Activated gamma-delta T cell treated with Interleukin-2 at 50 U/mL for 16 hours (primary cell): Measurements from ENCODE around the gene MAML2.
"Not testable (repeated sequence)": the region's sequence is repeated elsewhere in the genome, so short reads cannot be mapped to it uniquely, and the experiment has no call there.

Experiments
- DNase-seq: peaks from one replicate; pipeline ENCODE4 v3.0.0-alpha.2; 2020

MAML2 gene

DNA sequence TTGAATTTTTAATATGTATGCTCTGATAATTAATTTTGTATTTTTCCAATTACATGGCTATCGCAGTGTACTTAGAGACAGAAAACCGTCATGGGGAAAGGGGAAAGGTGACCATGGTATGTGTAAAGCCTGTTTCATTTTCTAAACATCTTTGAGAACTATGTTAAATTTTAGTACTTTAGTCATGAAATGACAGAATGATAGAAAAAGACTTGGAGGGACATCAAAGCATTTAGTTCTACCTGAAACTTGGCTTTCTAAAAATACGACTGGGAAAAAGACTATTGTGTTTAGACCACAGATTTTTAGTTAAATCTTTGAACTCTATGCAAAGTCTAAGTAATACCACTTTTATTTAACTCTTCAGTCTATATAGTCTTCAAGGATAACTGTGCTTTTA lies 54.1 kb downstream of the MAML2 start:
- no peak for DNase-seq

DNA sequence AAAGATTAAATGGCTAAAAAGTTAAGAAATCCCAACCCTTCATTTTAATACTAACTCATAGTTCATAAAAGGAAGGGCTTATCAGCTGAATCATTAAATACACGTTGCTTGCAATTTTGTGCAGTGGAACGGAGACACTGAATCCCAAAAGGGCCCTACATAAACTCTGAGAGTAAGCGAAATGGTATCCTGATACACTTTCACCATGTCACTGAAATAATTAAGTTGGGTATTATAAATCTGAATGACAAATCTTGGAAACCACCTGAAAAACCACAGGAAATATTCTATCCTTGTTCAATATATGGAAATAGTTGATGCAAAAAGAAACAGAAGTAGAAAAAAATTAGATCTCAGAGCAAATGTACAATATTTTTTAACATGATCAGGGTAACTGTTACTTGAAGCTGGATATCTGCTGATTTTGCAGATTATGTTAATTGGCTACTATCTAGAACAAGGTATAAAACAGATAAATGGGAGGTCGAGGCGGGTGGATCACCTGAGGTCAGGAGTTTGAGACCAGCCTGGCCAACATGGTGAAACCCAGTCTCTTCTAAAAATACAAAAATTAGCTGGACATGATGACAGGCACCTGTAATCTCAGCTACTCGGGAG lies 55.1 kb downstream of the MAML2 start:
- no peak for DNase-seq

DNA sequence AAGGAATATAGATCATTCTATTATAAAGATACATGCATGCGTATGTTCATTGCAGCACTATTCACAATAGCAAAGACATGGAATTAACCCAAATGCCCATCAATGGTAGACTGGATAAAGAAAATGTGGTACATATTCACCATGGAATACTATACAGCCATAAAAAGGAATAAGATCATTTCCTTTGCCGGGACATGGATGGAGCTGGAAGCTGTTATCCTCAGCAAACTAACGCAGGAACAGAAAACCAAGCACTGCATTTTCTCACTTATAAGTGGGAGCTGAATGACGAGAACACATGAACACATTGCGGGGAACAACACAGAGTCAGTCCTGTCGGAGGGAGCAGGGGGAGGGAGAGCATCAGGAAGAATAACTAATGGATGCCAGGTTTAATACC lies 57.0 kb downstream of the MAML2 start:
- DNase-seq = not testable (repeated sequence)

DNA sequence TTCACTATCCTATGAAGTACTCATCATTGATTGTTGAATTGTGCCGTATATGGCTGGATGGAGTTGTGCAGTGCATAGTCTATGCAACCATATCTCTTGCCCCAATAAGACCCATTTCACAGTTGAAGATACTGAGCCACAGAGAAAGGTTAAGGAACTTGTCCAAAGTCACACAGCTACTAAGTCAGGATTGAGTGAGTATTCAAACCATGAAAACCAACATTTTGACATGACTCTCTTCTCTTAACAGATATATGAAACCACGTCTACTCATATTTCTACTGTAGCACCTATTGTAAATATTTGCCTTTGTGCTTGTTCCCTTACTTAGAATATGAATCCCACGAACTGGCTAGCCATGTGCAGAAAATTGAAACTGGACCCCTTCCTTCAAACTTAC lies 58.1 kb downstream of the MAML2 start:
- DNase-seq = no peak

DNA sequence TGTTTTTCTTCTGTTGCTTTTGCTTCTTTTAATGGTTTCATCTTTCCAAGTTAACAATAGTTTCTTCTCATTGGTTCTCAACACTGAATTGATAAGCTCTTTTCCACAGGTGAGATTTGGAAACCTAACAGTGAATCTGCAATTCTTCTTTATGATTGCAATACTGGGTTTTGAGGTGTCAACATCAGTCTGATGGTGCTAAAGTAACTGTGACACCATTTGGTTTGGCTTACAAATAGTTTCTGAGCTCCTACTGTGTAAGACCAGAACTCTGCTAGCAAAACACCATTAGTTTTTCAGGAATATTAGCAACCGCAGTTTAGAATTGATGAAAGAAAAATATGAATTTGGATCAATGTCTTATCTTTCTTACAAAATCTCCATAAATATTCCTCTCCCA lies 58.6 kb downstream of the MAML2 start:
- no peak for DNase-seq

DNA sequence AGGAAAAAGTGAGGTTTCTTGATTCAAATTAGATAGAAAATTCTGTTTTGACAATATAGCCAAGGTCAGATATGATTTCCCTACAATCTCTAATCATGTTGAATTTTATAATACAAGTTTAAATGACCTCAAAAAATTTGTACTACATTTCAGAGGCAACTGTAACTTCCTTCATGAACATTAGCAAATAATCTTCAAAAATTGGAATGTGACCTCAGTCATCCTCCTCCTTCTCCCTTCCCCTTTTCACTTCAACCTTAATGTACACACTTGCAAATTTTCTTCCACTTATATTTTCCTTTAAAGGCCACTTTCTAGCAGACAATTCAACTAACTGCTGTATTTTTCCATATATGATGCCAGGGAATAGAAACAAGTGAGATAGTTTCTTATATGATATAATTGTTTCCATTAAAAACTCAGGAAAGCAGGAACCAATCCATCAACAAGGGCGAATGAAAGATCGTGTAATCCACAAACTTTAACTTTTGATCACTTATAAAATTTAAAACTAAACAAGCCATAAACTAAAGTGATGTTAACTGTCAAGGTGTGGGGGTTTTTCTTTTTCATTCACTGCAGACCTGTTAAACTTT lies 60.3 kb downstream of the MAML2 start:
- no peak for DNase-seq

DNA sequence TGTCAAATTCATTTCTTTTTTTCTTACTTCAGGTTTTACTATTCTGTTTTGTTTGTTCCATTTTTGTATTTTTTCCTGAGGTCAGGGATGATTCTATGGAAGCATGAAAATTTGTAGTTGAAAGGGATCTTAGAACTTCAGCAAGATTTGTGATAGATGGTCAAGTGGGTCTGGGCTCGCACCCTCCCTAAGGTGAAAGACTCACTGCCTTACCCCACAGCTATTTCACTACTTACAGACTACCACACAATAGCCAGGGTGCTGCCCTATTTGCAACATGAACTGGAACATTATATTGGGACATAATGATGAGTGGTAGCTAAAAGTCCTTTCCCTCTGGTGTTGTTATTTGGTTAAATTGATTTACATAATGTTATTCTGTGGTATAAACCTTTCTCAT lies 62.6 kb downstream of the MAML2 start:
- DNase-seq = no peak

DNA sequence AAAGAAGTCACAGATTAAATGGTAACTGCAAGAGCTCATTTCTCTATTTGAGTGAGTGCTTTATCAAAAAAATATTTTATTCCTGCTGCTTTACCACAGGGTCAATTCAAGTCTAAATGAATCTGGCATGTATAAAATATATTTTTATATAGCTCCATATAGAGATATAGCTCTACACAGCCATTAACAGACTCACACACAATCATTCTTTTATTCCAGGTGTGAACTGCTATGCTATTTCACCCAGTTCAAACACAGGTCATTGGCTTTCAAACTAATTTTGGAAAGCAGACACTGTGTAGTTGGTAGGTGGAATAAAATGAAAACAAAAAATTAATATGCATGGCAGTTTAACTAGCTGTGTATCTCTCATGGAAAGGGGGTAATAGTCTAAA lies 63.1 kb downstream of the MAML2 start:
- DNase-seq = no peak

DNA sequence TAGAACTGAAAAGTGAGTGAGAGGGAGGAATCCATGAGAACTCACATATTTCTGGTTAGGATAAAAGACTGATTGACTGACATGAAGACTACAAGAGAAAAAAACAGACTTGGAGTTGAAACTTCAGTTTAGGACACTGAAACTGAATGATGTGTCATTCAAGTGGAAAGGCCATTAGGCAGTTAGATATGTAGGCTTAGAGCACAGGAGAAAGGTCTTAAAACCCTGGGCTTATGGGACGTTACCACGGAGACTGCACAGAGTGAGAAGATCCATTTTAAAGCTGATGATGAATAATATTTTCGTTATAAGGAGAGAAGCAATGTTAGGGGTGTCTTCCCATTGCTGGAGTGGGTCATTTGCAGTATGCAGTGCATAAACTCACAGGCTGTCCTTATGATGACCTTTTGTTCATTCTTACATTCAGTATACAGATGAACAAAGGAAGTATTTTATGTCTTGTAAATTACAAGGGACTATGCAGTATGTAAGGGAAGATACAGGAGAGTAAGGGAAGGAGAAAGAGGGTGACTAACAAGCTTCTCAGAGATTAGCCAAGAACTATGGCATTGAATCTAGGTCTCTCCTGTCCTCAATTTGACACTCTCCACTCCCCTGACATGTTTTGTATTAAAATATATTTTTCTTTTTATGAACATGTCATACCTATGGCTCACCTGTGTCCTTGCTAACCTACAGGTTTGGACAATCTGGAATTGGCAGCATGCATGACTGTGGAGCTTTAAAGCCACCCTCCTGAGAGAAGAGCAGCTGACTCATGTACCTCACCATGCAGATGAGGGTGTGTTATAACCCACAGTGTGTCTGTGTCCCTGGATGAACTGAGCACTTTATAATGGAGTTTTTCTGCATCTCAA lies 63.7 kb downstream of the MAML2 start:
- DNase-seq = no peak

DNA sequence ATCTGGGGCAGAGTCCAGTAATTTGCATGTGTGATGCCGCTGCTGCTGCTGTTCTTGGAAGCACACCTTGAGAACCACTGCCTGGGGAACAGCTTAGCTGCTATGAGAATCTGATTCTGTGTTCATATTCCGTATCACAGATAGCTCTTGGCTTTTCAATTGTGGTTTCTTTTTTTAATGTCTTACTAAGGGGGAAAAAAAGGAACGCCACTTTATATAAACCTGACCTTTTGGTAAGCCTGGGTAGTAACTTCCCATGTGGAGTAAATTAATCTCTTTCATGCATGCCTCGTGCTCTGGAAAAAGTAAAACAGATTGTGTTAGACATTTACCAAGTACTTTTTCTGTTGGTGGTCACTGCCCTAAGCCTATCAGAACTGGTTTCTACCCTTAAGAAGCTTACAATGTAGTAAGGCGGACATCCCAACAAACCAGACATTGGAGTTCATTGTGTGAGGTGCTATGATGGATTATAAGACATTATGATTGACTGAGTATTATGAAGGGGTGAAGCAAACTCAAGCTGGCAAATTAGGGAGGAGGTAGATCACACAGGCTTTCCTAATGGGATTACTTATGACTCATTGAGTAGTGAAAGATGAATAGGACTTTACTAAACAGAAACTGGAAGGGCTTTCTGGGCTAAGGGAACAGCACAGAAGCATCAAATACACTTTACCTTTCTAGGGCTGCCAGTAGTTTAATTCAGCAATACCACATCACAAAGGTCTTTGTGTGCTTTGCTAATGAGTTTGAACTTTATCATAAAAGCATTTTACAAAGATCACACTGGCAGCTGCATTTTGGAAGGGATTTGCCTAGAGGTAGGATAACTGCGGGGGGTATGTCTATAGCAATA lies 64.7 kb downstream of the MAML2 start:
- DNase-seq = no peak

DNA sequence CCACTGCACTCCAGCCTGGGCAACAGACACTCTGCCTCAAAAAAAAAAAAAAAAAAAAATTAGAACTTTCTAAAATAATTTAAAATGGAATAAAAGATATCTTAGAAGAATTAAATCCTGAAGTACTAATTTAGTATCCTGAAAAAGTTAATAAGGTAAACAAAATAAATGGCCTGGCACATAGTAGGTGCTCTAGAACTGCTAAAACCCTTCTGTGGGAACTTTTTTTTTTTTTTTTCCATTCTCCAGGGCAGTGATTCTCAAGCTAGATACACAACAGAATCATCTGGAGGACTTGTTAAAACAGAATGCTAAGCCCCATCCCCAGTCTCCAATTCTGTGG lies 65.3 kb downstream of the MAML2 start:
- no peak for DNase-seq

DNA sequence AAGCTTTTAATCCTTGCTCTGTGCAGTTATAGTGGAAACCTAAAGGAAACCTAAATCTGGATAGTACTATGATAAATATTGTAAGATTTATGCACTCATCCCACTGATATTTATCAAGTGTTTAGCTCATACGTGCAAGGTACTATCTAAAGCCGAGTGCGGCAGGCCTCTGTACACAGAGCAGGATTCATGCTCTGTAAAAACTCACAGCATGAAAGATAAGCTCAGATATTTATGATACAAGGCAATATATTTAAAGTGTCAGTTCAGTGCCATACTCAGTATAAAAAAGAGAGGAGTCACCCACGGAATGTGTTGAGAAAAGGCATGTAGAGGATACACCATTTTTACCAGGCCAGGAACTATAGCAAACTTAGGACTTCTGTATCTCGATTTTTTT lies 66.2 kb downstream of the MAML2 start:
- no peak for DNase-seq

DNA sequence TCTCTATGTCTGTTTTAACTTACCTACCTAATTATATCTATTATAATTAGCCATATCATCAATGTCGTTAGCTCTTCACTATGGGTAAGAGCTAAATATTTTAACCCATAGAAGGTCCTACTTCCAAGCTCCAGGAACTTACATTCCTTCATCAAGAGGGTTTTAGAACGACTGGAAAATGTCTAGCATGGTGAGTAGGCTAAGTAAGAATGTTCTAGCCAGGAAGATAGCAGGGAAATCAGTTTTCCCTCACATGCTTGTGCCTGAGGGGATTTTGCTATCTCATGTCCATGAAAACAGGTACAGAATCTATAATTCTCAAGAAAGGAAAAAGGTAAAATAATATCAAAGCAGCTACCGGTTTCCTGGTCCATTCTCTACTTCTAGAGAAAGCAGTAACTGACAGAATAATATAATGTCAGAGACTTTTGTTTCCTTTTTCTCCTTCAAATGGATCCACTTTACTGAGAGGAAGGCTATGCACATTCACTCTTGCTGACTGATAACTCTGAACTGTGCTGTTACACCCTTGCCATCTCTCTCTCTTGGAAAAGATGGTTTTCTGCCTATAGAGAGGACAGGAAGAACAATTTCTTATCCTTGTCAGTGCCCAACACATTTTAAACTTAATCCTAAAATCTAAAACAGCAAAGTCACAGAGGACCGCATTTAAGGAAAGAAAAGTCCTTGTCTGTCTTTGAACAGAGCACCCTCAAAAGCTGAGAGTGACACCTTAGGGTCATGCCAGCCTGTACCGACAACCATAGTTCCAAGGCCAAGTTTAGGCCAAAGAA lies 67.0 kb downstream of the MAML2 start:
- no peak for DNase-seq

DNA sequence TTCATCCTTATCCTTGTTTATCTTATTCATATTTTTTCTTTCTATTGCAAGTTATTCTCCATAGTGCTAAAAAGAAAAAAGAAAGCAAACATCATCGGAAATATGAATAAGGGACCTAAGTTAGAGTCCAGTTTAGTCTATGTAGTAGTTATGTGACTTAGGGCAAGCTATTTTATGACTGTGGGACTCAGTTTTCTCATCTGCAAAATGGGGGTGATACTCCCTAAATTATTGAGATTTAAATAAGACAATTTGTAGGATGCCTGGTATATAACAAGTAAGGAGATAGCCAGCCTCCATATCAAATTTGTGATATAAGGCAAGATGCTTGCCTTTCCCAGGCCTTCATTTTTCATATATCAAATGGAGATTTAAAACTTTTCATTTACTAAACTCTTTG lies 69.5 kb downstream of the MAML2 start:
- no peak for DNase-seq

DNA sequence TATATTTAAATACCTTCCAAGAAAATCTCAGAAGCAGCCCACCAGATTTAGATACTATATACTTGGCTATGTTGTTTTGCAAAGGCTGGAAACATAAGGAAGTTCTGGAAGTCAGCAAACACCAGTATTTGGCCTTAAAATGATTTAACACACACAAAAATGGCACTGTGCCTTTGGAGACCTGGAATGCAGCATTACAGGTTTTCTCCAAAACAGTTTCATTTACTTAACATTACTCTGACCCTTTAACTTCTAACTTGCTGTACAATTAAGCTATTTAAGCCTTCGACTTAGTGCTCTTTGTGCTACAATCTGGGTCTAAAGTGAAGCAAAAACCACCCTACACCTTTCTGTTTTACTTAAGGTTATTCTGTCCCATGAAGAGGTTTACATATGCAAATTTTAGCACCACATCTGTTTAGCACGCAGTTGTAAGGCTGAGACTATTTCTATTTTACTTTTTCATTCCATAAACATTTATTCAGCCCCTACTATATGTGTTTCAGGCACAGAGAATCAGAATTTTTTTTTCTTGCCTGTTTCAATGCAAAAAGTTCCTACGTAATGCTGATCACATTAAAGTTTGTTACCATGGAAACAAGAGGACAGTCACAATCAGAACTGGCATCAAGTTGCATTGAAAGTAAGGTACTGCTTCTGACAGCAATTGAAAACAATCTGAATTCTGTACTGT lies 70.3 kb downstream of the MAML2 start:
- no peak for DNase-seq

DNA sequence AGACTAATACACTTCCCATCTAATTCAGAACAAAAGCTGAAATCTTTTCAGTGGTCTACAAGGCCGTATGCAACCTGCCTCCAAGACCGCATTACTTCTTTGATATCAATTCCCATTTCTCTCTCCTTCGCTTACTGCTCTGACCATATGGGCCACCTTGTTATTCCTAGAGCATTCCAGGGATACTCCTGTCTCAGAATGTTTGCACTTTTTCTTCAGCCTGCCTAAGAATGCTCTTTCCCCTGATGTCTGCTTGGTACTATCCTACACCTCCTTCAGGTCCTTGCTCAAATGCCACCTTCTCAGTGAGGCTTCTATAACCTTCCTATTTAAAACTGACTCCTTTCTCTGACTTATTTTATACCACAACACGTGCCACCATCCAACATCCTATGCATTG lies 71.2 kb downstream of the MAML2 start:
- DNase-seq = no peak

DNA sequence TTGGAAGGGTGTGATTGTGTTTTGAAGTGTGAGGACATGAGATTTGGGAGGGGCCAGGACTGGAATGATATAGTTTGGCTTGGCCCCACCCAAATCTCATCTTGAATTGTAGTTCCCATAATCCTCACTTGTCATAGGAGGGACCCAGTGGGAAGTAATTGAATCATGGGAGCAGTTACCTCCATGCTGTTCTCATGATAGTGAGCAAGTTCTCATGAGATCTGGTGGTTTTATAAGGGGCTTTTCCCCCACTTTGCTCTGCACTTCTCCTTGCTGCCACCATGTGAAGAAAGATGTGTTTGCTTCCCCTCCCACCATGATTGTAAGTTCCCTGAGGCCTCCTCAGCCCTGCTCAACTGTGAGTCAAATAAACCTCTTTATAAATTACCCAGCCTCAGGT lies 71.6 kb downstream of the MAML2 start:
- DNase-seq = not testable (repeated sequence)

DNA sequence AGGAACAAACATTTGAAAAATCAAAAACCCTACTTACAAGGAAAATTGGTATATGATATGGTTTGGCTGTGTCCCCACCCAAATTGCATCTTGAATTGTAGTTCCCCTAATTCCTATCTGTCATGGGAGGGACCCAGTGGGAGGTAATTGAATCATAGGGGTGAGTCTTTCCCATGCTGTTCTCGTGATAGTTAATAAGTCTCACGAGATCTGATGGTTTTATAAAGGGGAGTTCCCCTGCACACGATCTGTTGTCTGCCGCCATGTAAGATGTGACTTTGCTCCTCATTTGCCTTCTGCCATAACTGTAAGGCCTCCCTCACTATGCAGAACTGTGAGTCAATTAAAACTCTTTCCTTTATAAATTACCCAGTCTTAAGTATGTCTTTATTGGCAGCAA lies 74.5 kb downstream of the MAML2 start:
- DNase-seq = not testable (repeated sequence)

DNA sequence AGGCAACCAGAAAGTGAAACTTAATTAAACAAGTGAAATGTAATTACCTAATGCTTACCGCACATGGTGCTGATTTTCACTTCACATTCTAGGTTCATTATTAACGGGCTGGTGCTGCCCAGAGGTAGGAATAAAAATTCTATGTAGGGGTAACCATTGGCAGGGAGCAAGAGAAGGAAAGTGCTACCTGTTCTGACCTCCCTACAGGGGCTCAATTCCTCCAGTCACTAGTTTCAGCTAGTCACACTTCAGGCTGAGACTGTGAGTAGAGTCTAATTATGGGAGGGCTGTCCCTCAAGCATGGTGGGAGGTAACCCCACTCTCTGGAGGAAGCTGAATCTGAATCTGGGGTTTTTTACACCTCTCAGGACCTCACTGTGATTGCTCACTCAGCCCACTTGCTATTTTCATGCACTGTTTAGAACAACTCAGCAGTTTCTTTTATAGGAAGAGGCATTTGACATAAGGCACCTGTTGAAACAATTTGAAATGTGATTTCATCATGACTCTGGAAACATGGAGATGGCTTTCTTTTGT lies 75.4 kb downstream of the MAML2 start:
- DNase-seq = peak; percentile 12

DNA sequence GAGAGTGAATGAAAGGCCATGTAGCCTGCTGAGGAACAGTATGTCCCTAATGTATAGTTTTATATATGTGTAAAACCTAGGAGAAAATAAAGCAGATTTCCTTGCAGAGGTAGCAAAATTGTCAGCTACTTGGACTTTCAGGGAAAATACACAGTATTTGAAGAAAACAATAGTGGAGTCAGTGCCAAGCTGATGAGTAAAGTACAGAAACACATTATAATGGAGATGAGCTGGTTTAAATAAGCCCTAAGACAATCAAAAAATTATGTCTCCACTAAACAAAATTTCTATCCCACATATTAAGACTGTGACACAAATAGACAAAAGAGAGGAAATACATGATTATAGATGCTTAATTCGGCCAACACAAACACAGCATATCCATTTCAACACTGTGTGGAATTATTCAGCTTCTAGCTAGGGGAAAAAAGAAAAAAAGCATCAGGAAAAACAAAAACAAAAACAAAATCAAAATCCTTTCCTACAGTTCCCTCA lies 75.9 kb downstream of the MAML2 start:
- DNase-seq = no peak

DNA sequence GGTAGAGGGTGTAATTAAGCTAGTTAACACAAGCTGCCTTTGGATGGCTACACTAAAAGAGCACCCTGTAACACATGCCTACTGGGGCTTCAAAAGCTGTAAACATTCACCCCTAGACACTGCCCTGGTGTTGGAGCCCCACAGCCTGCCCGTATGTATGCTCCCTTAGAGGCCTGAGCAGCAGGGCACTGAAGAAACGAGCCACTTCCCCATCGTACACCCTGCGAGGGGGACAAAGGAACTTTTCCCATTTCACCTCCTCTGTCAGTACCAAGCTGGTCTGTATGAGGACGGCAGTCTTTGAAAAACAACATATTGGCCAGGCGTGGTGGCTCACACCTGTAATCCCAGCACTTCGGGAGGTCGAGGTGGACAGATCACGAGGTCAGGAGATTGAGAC lies 77.0 kb downstream of the MAML2 start:
- no peak for DNase-seq
